Tibial nerve (tissue), 4 donors: Measurements from ENCODE around the gene GXYLT2. TPM values are rescaled to one million over a fixed set of nuclear protein-coding genes. Genes with fewer than 3 reads are reported as not detected.

Source experiments
- DNase-seq, 2 donors: peaks; one replicate each; pipeline ENCODE4 v3.0.0-alpha.2; 2019; ENCODE audit warnings: low spot score in 2 of 2
- H3K27ac ChIP-seq, 4 donors: fragments of 200-600 bp; sonication (generic) in 3 of 4; one replicate each; pipeline ENCODE4 v1.5.1; 2017 to 2019; ENCODE audit warnings: mild to moderate bottlenecking in 1 of 4
- H3K27me3 ChIP-seq, 2 donors: fragments of 200-600 bp; sonication (generic) in 1 of 2; one replicate each; pipeline versions ENCODE4 v1.5.1 to v1.6.0; 2017 to 2019
- H3K36me3 ChIP-seq, 3 donors: fragments of 200-600 bp; sonication (generic); one replicate each; pipeline ENCODE4 v1.5.1; 2018 to 2019
- H3K4me1 ChIP-seq, 4 donors: fragments of 200-600 bp; sonication (generic) in 3 of 4; one replicate each; pipeline ENCODE4 v1.5.1; 2017 to 2019
- H3K4me3 ChIP-seq, 4 donors: fragments of 200-600 bp; sonication (generic) in 3 of 4; one replicate each; pipeline ENCODE4 v1.5.1; 2017 to 2019; ENCODE audit warnings: mild to moderate bottlenecking in 1 of 4, moderate library complexity in 1 of 4
- H3K9me3 ChIP-seq, 4 donors: fragments of 200-600 bp; sonication (generic) in 3 of 4; one replicate each; pipeline ENCODE4 v1.5.1; 2017 to 2019
- EP300 ChIP-seq, 2 donors: sonication (generic); formaldehyde crosslinking; IDR thresholded peaks; one replicate each; pipeline ENCODE4 v1.6.1; 2017; ENCODE audit warnings: antibody characterized with exemption in 2 of 2, mild to moderate bottlenecking in 1 of 2
- POLR2A ChIP-seq, 2 donors: fragments of 450-650 bp; IDR thresholded peaks; one replicate each; pipeline ENCODE4 v1.6.1; 2017; ENCODE audit warnings: antibody characterized with exemption in 2 of 2, mild to moderate bottlenecking in 2 of 2, moderate library complexity in 2 of 2
- WGBS, 2 donors: methylation state at CpG; one replicate each; pipeline ENCODE4 v1.1.5; 2018; 5-methylcytosine and 5-hydroxymethylcytosine counted together
- total RNA-seq, 4 donors: library from RNA; depleted of rRNA; stranded (reverse); fragments of >200 nt; gene quantifications; one replicate each; pipeline ENCODE4 v1.1.0, GENCODE V29; 2016
- TF ChIP-seq, protein P1 (sequence below), 5 experiments: fragments of 200-600 bp in 3 of 5; fragments of 450-650 bp in 2 of 5; sonication (generic) in 3 of 5; IDR thresholded peaks; one replicate each; pipeline ENCODE4 v1.5.1; 2016 to 2019; ENCODE audit warnings: antibody characterized with exemption in 5 of 5, mild to moderate bottlenecking in 3 of 5, moderate library complexity in 2 of 5

Gene GXYLT2
- total RNA-seq, 4 donors from 2014 or later = 16.7 to 33.6 (median 22.0) TPM

DNA sequence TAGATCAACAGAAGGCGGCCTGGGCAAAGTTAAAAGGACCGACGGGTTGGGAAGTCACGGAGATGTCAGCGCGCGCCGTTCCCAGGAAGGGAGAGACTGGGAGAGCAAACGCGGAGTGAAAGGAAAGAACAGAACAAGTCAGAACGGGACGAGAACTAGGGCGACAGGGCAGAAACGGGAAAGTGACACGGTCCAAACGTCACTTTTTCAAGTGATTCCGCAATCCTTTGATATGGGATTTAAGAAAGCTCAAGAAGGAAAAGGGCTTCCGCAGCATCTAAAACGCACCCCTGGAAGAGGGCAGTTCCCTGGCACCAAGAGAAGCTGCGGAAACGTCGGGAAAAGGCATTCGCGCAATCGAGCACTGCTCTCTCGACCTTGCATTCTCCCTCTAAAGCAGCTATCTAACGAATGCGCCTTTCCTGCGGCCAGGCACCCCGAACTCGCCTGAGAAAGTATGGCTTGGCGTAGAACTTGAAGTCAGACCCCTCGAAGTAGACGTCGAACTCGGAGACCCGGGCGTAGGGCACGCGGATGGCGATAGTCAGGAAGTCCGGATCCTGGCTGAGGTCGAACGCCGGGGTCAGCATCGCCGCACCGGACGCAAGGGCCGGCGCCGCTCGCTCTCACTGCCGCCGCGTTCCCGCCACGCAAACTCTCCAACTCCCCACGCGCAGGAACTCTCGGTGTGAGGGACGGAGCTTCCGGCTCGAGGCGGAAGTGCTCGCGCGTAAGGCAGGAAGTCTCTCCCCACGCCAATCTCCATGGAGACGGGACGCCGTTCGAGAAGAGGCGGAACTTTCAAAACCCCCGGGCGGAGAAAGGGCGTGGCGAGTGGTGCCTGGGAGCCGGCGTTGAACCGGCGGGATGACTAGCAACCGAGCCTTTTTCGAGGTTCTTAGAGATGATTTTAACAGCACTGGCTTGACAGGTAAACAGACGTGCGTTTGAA is 39.8 kb upstream of the GXYLT2 start, which contains the start of gene SHQ1:
SHQ1 (minus strand) TSS at position 695 of the 952 bp plus-strand sequence; CDS start at position 590, 105 bp downstream.
- peak within 1 kb of the TSS; percentile 62 to 94 (median 84) for H3K4me3 ChIP-seq
- DNase-seq = peak; percentile 92 to 95

DNA sequence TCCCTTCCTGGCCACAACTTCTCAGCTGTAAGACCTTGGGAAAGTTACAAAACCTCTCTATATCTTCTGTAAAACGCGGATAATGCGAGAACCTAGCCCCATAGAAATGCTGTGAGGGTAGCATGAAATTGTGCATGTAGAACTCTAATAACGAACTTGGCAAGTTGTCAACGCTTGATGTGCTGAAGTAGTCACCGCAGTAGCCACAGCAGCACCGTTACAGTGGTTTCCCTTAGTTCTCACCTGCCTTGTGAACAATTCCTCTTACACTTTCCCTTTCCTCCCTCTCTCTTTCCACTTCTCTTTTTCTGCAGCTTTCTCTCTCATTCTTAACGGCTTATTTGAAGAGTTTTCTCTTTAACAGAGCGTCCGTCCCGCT is 39.2 kb upstream of the GXYLT2 start:
- Histone ChIP-seq H3K27me3 (no peaks in the 10 kb centered on the region), H3K36me3 (no peaks in the 10 kb centered on the region), H3K4me1 (peaks cover 3 to 33% (median 10%) of the 10 kb centered on the region in 4 donors), H3K4me3 (peak overlapping the region; percentile 62 to 94 (median 84)), H3K27ac (no peak overlapping the region), H3K9me3 (no peaks in the 10 kb centered on the region)
- DNase-seq = peak in 1 of 2 donors; percentile 9
- TF ChIP-seq EP300 (IDR thresholded peaks at IDR 0.05) = no peak
- TF ChIP-seq POLR2A (IDR thresholded peaks at IDR 0.05) = no peak
- TF ChIP-seq, protein P1, sequence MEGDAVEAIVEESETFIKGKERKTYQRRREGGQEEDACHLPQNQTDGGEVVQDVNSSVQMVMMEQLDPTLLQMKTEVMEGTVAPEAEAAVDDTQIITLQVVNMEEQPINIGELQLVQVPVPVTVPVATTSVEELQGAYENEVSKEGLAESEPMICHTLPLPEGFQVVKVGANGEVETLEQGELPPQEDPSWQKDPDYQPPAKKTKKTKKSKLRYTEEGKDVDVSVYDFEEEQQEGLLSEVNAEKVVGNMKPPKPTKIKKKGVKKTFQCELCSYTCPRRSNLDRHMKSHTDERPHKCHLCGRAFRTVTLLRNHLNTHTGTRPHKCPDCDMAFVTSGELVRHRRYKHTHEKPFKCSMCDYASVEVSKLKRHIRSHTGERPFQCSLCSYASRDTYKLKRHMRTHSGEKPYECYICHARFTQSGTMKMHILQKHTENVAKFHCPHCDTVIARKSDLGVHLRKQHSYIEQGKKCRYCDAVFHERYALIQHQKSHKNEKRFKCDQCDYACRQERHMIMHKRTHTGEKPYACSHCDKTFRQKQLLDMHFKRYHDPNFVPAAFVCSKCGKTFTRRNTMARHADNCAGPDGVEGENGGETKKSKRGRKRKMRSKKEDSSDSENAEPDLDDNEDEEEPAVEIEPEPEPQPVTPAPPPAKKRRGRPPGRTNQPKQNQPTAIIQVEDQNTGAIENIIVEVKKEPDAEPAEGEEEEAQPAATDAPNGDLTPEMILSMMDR (IDR thresholded peaks at IDR 0.05) = no peak
- whole genome bisulfite sequencing, 2 donors = 1 to 2% methylated on average over 11 of the region's 11 CpGs

More for the DNA sequence above, 39.8 kb upstream of the GXYLT2 start, which contains the start of gene SHQ1:
- WGBS, 2 donors = 0% methylated on average over 58 to 84 of the region's 86 CpGs
- H3K4me1 ChIP-seq = peaks cover 3 to 33% (median 10%) of the 10 kb centered on the region in 4 donors
- TF ChIP-seq POLR2A (IDR thresholded peaks at IDR 0.05) (peak in 1 of 2 donors; percentile 59), EP300 (IDR thresholded peaks at IDR 0.05) (peak; percentile 38 to 86)
- TF ChIP-seq, protein P1 (IDR thresholded peaks at IDR 0.05) = no peak
- H3K36me3 ChIP-seq = no peaks in the 10 kb centered on the region
- no peaks in the 10 kb centered on the region for H3K27me3 ChIP-seq
- peak within 1 kb of the TSS in 3 of 4 donors; percentile 71 to 82 (median 81) for H3K27ac ChIP-seq
- no peaks in the 10 kb centered on the region for H3K9me3 ChIP-seq

DNA sequence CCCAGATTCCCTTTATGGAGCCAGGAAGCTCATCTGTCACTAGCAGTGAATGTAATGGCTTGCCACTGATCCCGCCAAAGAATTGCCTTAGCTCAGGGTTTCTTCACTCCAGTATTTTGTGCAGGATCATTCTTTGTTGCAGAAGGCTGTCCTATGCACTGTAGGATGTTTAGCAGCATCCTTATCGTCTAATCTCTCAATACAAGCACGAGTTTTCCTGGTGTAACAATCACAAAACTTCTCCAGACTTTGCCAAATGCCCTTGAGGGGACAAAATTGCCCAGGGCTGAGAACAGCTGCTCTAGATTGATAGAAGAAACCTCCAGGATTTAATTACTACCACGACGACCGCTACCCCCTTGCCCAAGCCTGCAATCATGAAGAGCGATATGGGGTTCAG is 32.8 kb upstream of the GXYLT2 start:
- no peaks in the 10 kb centered on the region for H3K4me1 ChIP-seq
- TF ChIP-seq, protein P1 (IDR thresholded peaks at IDR 0.05) = no peak
- no peak for TF ChIP-seq POLR2A (IDR thresholded peaks at IDR 0.05)
- TF ChIP-seq EP300 (IDR thresholded peaks at IDR 0.05) = no peak
- DNase-seq = no peak
- H3K27me3 ChIP-seq = no peaks in the 10 kb centered on the region
- H3K4me3 ChIP-seq = no peak overlapping the region
- no peak overlapping the region for H3K27ac ChIP-seq
- no peaks in the 10 kb centered on the region for H3K36me3 ChIP-seq
- no peaks in the 10 kb centered on the region for H3K9me3 ChIP-seq
- 68 to 75% methylated on average over 7 of the region's 7 CpGs for WGBS, 2 donors

DNA sequence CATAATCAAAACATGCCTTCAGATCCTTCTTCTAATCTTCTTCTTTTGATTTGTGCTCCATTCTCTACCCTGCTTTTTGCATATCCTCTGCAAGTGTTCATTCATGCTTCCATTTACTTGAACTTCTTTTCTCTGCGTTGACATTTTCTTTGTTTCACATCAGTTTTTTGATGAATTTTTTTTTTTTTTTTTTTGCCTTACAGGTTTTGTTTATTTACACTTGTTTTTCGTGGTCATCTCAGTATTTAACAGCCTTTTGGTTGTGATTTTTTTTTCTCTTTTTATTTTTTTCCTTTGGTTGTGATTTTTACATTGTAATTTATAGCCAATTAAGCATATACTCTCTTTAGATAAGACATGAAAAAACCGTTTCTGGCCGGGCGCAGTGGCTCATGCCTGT is 27.8 kb upstream of the GXYLT2 start:
- Histone ChIP-seq H3K27me3 (no peaks in the 10 kb centered on the region), H3K4me3 (no peak overlapping the region), H3K36me3 (no peaks in the 10 kb centered on the region), H3K9me3 (no peaks in the 10 kb centered on the region), H3K4me1 (no peaks in the 10 kb centered on the region), H3K27ac (no peak overlapping the region)
- no peak for DNase-seq
- whole genome bisulfite sequencing, 2 donors = 84% methylated on average over 5 of the region's 5 CpGs
- TF ChIP-seq EP300 (IDR thresholded peaks at IDR 0.05) (no peak), POLR2A (IDR thresholded peaks at IDR 0.05) (no peak)
- TF ChIP-seq, protein P1 (IDR thresholded peaks at IDR 0.05) = no peak

DNA sequence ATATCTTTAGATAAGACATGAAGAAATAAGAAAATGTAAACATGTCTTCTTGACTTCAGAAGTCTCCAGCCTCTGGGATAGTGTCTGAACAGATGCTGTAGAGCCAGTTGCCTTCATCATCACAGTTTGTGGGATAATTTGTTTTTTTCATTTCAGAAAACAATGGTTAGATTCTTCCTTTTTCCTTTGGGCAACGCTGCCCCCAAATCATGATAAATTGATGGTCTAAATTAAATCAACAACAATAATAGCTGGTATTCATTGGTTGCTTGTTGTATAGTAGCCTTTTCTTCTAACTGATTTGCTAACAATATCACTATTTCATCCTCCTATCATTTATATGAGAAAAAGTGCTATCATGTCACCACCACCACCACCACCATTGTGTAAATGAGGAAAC is 27.0 kb upstream of the GXYLT2 start:
- TF ChIP-seq POLR2A (IDR thresholded peaks at IDR 0.05) (no peak), EP300 (IDR thresholded peaks at IDR 0.05) (no peak)
- TF ChIP-seq, protein P1 (IDR thresholded peaks at IDR 0.05) = no peak
- H3K36me3 ChIP-seq = no peaks in the 10 kb centered on the region
- H3K27me3 ChIP-seq = no peaks in the 10 kb centered on the region
- H3K9me3 ChIP-seq = no peaks in the 10 kb centered on the region
- no peak for DNase-seq
- no peaks in the 10 kb centered on the region for H3K4me1 ChIP-seq
- 43 to 44% methylated on average over 1 of the region's 1 CpG for WGBS, 2 donors
- no peak overlapping the region for H3K4me3 ChIP-seq
- H3K27ac ChIP-seq = no peak overlapping the region
